ENCODE measurements around the gene VPREB3.

Gene VPREB3

DNA sequence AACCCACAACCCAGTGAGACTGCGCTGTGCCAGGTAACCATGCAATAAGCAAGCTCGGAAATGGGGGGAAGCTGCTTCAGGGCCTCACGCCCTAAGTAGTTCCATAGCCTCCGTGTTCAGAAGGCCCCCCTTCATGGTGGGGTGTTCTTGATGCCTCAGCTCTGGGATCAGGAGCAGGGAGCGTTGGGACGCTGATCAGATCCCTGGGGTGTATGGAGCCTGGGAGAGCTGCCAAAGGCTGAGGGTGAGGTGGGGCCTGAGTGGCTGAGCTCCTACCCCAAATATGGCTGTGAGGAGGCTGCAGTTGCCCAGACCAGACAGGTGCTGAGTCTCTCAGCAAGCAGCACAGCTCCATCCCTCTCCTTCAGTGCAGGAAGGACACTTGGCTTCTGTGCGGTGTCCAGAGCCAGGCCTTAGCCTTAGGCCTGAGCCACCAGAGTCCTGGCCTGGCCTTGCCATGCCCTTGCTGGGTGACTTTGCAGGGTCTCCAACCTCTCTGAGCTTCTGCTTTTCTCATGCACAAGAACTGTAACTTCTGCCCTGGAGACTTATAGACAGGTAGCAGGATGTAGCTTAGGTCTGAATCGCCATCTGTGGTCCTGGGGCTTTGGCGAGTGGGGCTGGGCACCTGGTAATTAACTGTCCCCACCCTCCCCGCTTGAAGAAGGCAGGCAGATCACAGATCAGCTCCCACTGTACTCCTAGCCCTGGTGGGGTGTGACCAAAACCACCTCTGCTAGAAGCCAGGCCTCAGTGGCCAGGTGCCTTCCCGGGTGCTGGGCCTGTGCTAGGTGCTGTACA, 23.8 kb upstream of the VPREB3 start:
- Histone ChIP-seq H3K36me3 (no peaks in the 10 kb centered on the region), H3K9me3 (ENCODE audit: severe bottlenecking) (no peaks in the 10 kb centered on the region), H3K27ac (peak overlapping the region; percentile 57), H3K27me3 (ENCODE audit: insufficient read depth, low read depth, severe bottlenecking) (no peaks in the 10 kb centered on the region), H3K4me3 (ENCODE audit: low read depth, low read length) (no peak overlapping the region)
- DNase-seq = peak; percentile 69
- TF ChIP-seq, protein P1, sequence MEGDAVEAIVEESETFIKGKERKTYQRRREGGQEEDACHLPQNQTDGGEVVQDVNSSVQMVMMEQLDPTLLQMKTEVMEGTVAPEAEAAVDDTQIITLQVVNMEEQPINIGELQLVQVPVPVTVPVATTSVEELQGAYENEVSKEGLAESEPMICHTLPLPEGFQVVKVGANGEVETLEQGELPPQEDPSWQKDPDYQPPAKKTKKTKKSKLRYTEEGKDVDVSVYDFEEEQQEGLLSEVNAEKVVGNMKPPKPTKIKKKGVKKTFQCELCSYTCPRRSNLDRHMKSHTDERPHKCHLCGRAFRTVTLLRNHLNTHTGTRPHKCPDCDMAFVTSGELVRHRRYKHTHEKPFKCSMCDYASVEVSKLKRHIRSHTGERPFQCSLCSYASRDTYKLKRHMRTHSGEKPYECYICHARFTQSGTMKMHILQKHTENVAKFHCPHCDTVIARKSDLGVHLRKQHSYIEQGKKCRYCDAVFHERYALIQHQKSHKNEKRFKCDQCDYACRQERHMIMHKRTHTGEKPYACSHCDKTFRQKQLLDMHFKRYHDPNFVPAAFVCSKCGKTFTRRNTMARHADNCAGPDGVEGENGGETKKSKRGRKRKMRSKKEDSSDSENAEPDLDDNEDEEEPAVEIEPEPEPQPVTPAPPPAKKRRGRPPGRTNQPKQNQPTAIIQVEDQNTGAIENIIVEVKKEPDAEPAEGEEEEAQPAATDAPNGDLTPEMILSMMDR (IDR thresholded peaks at IDR 0.05; ENCODE audit: low read depth, low read length) = no peak

DNA sequence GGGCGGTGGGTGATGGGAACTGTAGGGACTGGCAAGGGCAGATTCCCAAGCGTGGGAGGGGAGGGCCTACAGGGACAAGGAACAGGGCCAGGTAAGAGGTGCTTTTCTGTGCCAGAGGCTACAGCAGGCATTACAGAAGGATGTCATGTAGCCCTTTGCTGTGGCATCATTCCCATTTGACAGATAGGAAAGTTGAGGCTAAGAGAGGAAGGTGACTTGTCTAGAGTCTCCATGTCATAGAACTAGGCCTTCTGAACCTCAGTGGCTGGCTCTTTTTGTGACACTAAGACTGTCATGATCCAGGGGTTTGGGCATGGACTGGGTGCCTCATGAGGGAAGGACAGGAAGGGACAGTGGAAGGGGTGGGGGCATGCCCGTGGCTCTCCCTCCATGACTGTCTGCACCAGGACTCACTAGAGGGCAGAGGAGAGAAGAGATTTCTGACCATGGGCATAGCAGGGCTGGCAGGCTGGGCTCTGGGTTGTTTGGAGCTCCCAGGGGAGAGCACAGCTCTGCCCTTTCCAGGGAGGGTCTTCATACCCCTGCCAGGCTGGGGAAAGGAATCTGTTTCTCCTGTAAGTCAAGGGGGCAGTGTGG, 21.7 kb upstream of the VPREB3 start:
- Histone ChIP-seq H3K9me3 (ENCODE audit: severe bottlenecking) (no peaks in the 10 kb centered on the region), H3K27me3 (ENCODE audit: insufficient read depth, low read depth, severe bottlenecking) (no peaks in the 10 kb centered on the region), H3K27ac (no peak overlapping the region), H3K36me3 (no peaks in the 10 kb centered on the region), H3K4me3 (ENCODE audit: low read depth, low read length) (no peak overlapping the region)
- no peak for DNase-seq
- TF ChIP-seq, protein P1 (IDR thresholded peaks at IDR 0.05; ENCODE audit: low read depth, low read length) = no peak

DNA sequence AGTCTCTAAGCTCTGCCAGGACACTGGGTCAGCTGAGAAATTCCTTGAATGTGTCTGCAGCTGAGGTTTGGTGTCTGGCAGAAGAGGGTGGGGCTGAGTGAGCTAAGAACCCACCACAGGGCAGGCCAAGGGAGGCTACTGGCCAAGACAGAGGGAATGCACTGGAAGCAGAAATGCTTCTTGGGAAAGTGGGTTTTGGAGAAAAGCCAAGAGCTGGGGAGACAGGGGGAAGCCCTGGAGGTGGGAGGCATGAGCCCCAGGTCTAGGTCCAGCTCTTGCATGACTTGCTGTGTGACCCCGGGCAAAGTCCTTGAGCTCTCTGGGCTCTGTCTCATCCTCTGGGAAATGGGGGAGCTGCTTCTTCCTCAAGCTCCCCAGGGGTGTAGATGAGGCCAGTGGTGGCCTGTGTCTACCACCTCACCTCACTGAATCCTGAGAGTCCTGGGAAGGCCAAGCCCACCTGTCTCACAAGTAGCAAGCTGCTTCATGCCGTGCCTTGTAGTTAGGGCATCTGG, 20.8 kb upstream of the VPREB3 start:
- Histone ChIP-seq H3K27ac (no peak overlapping the region), H3K27me3 (ENCODE audit: insufficient read depth, low read depth, severe bottlenecking) (no peaks in the 10 kb centered on the region), H3K36me3 (no peaks in the 10 kb centered on the region), H3K9me3 (ENCODE audit: severe bottlenecking) (no peaks in the 10 kb centered on the region), H3K4me3 (ENCODE audit: low read depth, low read length) (no peak overlapping the region)
- TF ChIP-seq, protein P1 (IDR thresholded peaks at IDR 0.05; ENCODE audit: low read depth, low read length) = no peak
- DNase-seq = no peak

- Histone ChIP-seq H3K36me3 (no peaks in the 10 kb centered on the region), H3K27me3 (ENCODE audit: insufficient read depth, low read depth, severe bottlenecking) (no peaks in the 10 kb centered on the region), H3K9me3 (ENCODE audit: severe bottlenecking) (no peaks in the 10 kb centered on the region), H3K4me3 (ENCODE audit: low read depth, low read length) (no peak overlapping the region), H3K27ac (no peak overlapping the region)
- TF ChIP-seq, protein P1 (IDR thresholded peaks at IDR 0.05; ENCODE audit: low read depth, low read length) = no peak
- DNase-seq = no peak
Measured at GRCh38 chr22:23774114-23774921, 20.1 kb upstream of the VPREB3 start.

DNA sequence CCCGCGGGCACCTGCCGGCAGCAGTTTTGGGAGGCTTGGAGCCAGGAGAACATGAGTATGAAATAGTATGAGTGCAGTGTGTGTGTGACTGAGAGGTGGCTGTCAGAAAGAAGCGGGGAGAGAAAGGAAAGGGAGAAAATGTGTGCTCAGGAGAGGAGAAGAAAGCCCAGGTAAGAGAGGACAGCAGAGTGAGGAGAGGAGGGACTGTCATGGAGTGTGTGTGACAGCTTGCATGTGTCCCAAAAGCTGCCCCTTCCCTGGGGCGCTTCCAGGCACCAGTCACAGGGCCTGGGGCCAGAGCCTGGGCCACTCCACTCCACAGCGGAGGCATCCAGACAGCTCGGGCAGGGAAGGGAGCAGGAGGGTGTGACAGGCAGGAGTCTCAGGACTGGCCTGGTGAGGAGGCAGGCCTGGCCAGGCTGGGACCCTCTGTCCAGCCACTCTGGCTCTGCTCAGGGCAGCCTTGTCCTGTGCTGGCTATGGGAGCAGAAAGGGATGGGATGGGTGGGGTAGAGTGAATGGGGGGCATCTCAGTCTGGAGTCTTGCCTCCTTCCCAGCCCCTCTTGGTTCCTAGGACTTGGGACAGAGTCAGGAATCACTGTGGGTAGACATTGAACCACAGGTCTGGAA, 19.4 kb upstream of the VPREB3 start:
- Histone ChIP-seq H3K36me3 (no peaks in the 10 kb centered on the region), H3K27me3 (ENCODE audit: insufficient read depth, low read depth, severe bottlenecking) (no peaks in the 10 kb centered on the region), H3K4me3 (ENCODE audit: low read depth, low read length) (peak overlapping the region; percentile 49), H3K9me3 (ENCODE audit: severe bottlenecking) (no peaks in the 10 kb centered on the region), H3K27ac (peak overlapping the region; percentile 64; the same call in 1 of the 2 replicates)
- DNase-seq = no peak
- TF ChIP-seq, protein P1 (IDR thresholded peaks at IDR 0.05; ENCODE audit: low read depth, low read length) = no peak
